NCI-H1092 treated with DMSO at 0.1 percent for 48 hours (cell line): Measurements from ENCODE around the gene RASSF6.
A peak's percentile ranks its signal among the peaks of the same experiment; 100 is the strongest.
"Not testable (repeated sequence)": the region's sequence is repeated elsewhere in the genome, so short reads cannot be mapped to it uniquely, and the experiment has no call there.

Experiments used
- DNase-seq: peaks from one replicate; lab custom pipeline; 2025; lab: John Stamatoyannopoulos, UW

Gene RASSF6

DNA sequence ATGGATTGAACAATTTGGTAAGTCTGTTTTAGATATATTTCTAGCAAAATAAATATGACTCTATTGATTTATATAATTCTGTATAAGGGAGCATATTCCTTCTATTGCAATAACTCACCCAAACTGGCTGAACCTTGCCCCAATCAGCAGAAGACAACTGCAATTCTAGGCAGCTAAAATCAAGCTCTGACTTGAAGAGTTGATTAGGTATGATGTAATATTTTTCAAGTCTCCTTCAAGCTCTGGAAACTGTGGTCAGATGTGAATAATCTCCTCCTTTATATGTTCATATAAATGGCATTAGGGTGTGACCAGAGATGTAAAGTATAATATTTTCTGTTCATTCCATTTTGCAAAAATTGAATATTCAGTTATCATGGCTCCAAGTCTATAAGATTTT is 8.2 kb downstream of the RASSF6 start:
- no peak for DNase-seq

DNA sequence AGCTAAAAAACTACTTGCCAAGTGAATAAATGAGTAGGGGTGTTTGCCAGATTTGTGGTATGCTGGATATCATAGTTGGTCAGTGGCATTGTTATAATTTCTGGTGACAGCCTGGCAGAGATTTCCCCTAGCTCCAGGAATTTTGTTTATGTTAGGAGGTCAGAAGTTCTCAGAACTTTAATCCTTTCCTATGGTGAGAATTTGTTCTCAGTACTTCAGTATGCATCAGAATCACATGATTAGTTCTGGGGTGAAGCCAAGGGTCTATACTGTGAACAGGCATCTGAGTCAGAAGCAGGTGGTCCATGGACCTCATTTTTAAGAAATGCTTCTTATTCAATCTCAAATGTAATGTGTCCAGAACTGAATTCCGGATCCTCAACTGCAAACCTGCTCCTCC is 10.5 kb downstream of the RASSF6 start:
- DNase-seq = peak; percentile 34

DNA sequence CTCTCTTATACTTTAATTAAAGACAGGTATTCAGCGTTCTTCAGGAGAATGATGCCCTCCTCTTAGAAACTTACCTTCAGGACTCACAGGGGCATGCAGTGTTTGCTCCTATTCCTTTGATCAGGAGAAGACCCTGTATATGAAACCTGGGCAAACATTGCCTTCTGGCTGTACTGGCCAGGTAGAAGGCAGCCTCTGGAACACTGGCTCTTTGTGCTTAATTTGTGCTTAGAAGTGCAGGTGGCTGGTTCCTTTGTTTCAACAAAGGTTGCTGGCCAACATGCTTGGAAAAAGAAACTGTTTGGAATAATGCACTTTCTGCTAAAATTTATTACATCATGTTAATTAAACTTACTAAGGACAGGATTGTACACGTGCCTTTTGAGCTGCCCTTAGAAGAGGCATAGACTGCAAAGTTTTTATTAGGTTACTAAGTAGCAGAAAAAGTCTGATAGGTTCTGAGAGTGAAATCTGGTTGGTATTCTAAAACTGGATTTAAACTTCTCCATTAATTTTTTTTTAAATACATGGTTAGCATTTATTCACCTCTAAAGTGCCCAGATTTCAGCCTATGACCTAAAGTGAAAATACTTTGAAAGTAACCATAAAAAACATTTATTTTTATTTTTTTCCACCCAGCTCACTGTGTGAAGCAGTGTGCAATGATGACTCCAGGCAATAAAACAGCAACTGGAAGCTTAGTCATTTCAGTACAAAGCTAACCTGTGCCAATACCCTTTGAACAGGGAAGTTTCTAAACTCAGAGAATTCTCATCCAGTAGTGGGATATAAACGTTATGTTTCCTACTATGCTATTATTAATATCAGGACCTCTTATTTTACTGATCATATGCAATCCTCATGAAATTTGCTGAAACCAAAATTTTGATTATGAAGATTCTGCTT is 11.3 kb downstream of the RASSF6 start:
- DNase-seq = peak; percentile 75

DNA sequence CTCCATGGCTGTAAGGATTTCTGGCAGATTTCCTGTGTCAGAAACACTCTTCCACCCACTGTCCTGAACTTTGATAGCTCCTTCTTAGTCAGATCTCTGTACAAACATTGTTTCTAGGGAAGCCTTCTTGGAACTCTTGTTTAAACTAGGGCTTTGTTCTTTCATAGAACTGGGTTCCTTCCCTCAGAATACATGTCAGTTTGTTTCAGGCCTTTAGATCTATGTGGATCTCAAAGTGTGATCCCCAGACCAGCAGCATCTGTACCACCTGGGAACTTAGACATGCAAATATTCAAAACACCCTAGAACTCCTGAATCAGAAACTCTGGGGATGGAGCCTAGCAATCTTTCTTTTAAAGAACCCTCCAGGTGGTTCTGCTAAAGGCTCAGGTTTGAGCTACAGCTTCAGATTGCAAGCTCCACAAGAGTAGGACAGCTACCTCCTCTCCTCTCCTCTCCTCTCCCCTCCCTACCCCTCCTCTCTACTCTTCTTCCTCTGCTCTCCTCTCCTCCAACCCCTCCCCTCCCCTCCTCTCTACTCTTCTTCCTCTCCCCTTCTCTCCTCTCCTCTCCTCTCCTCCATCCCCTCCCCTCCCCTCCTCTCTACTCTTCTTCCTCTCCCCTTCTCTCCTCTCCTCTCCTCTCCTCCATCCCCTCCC is 12.7 kb downstream of the RASSF6 start:
- peak; percentile 33 for DNase-seq

DNA sequence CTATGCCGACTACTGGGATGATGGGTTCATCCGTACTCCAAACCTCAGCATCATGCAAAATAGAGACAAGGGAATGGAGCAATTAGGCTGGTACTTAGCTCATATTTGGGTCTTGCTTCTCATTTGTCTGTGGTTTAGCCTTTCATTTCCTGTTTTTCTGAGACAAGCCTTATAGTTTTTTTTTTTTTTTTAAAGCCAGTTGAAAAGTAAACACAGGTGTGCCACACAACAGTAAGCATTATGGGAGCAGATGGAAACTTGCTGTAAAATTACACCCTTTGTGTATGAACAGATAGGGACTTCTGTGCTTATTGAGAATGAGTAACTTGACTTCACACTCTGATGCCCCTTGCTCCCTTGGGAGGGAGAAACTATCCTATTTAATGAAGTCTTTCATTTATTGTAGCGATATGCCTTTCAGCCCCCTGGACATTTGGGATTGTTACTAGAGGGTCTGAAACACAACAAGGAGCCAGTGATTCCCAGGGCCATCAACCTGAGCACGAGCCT is 13.7 kb downstream of the RASSF6 start:
- DNase-seq = peak; percentile 88

DNA sequence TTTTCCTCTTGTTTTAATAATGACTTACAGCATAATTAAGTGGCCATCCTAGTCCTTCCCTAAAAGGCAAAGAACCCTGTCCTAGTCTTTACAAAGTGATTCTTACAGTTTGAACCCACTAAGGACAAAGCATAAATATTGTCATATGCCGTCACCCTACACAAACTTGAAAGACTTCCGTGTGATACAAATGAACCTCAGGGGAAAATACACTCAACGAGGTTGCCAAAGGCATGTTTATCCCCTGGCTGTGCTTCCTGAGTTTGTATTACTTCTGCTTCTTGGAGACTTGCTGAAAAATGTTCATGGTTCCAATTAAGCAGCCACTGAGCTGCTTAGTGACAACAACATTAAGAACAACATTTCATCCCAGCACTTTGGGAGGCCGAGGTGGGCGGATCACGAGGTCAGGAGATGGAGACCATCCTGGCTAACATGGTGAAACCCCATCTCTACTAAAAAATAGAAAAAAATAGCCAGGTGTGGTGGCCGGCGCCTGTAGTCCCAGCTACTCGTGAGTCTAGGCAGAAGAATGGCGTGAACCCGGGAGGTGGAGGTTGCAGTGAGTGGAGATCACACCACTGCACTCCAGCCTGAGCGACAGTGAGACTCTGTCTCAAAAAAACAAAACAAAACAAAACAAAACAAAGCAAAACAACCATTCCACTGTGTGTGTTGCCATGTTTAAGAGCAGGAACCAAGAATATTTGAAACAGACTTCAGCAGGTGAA is 16.2 kb downstream of the RASSF6 start:
- DNase-seq = no peak

DNA sequence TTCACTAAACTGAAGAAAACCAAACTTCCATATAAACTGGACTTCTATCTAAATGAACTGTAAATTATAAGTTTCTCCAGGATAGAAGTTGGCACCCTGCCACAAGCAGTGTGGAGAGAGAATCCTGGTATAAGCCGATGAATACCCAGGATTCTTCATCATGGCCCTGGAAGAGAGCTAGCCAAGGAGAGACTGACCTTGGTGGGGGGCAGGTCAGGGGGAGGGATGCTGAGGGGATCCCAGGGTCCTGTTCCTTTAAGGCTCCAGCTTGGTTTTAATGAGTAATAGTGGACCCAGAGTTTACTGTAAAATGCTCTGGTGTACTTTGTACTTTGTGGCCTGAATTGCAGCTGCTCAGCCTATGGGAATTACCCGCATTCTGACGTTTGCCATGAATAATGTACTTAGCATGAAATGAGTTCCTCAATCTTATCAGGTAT is 16.9 kb downstream of the RASSF6 start:
- no peak for DNase-seq

- DNase-seq = no peak
Measured at GRCh38 chr4:73600954-73601353, 19.3 kb downstream of the RASSF6 start.

DNA sequence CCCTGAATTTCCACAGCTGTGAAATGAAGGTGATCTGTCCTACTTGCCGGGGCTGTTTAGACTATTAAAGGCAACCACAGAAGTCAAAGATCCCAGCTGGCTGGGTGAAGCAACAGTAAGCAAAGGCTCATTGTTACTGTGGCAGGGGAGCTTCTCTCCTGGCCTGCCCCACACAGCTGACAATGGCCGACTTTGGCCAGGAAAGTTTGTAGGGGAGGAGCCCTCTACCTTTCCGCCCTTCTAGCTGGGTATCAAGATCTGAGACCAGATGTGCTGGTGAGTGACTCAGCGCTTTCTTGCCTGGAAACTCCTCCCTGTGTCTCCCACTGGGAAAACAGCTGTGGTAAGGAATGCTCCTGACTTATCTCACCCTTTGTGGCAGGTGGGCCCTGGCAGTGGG is 21.1 kb downstream of the RASSF6 start:
- DNase-seq = no peak

DNA sequence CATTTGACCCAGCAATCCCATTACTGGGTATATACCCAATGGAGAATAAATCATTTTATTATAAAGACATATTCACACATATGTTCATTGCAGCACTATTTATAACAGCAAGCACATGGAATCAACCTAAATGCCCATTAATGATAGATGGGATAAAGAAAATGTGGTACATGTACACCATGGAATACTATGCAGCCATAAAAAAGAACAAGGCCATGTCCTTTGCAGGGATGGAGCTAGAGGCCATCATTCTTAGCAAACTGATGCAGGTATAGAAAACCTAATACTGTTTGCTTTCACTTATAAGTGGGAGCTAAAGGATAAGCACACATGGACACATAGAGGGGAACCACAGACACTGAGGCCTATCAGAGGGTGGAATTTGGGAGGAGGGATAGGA is 22.6 kb downstream of the RASSF6 start:
- no peak for DNase-seq

- DNase-seq = not testable (repeated sequence)
Measured at GRCh38 chr4:73597183-73597582, 23.1 kb downstream of the RASSF6 start.

DNA sequence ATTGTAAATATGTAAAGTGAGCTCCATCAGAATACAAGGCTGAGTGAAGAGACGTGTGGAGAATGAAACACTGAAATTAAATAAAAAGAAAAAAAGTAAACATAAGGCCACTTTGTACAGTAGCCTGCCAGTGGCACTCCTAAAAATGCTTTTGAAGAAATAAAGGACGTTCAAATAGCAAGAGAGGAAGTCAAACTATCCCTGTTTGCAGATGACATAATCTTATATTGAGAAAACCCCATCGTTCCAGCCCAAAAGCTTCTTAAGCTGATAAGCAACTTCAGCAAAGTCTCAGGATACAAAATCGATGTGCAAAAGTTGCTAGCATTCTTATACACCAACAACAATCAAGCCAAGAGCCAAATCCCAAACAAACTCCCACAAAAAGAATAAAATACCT is 24.2 kb downstream of the RASSF6 start:
- no peak for DNase-seq

GRCh38 chr4:73593631-73594241 is 26.5 kb downstream of the RASSF6 start:
- peak; percentile 61 for DNase-seq

- peak; percentile 97 for DNase-seq
Measured at GRCh38 chr4:73589887-73590801, 30.1 kb downstream of the RASSF6 start.

GRCh38 chr4:73589261-73589847 is 30.9 kb downstream of the RASSF6 start:
- DNase-seq = peak; percentile 23

GRCh38 chr4:73588613-73589012 is 31.6 kb downstream of the RASSF6 start:
- no peak for DNase-seq

GRCh38 chr4:73586666-73587065 is 33.6 kb downstream of the RASSF6 start:
- no peak for DNase-seq

- no peak for DNase-seq
Measured at GRCh38 chr4:73586040-73586439, 34.2 kb downstream of the RASSF6 start.

DNA sequence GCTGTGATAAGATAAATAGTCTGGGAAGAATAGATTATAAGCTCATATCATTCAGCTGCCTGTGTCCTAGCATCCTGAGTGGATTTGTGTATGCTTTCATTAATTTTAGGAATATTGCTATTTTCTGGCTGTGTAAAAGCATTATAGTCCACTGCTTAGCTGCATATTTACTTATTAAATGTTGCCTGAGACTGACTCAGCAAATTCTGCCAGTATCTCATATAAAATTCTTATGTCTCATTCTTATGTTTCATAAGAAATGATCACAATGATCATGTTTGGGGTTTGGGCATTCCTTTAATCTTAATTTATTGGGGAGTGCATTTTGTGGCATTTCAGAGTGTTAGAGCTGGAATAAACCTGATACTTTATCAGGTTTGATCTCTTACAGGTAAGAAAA is 34.9 kb downstream of the RASSF6 start:
- no peak for DNase-seq

- no peak for DNase-seq
Measured at GRCh38 chr4:73583666-73584065, 36.6 kb downstream of the RASSF6 start.

DNA sequence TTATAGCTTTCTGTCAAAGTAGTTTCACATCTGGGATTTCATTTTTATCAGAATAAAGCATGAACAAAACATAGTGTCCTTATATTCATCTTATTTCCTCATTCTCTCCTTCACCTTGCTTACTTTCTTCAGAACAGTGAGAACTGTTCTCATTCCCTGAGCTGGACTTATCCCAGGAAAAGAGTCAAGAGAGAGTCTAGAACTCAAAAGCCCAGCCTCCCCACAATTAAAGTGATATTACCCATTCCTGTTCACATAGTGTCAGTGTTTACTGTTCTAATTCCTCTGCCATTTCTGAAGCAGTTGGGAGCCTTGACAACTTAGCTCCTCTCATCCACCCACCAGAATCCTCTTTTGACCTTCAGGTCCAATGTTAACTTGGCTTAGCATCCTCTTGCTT is 42.9 kb downstream of the RASSF6 start:
- no peak for DNase-seq
